CD8-positive, alpha-beta memory T cell (primary cell): ENCODE results near the gene SLC17A8. TPM values are rescaled to one million over a fixed set of nuclear protein-coding genes. Genes with fewer than 3 reads are reported as not detected.
A peak's percentile ranks its signal among the peaks of the same experiment; 100 is the strongest.
"Not testable (repeated sequence)": the region's sequence is repeated elsewhere in the genome, so short reads cannot be mapped to it uniquely, and the experiment has no call there.

Experiments used
- CTCF ChIA-PET: fragments of 350-600 bp; sonication (Branson Sonifier 250); formaldehyde crosslinking; loops from one replicate; lab custom pipeline; 2021; ENCODE audit warnings: antibody characterized with exemption; lab: Charles Lee
- POLR2A ChIA-PET: fragments of 350-600 bp; sonication (Branson Sonifier 250); formaldehyde crosslinking; loops from one replicate; lab custom pipeline; 2021; ENCODE audit warnings: antibody characterized with exemption; lab: Charles Lee
- DNase-seq, 5 donors: peaks; one replicate each; pipeline versions ENCODE4 v3.0.0 to v3.0.0-alpha.2; 2020 to 2022; ENCODE audit warnings: mixed read lengths in 1 of 5
- H3K27ac ChIP-seq: one replicate; pipeline ENCODE4 v1.7.0; 2013; ENCODE audit warnings: low read depth, mild to moderate bottlenecking, low read length, moderate library complexity
- H3K27me3 ChIP-seq: 2 replicates; pipeline ENCODE4 v1.7.0; 2013; ENCODE audit warnings: low read length, mild to moderate bottlenecking; ENCODE audit not compliant: insufficient read depth, poor library complexity, severe bottlenecking
- H3K36me3 ChIP-seq: 2 replicates; pipeline ENCODE4 v1.7.0; 2013; ENCODE audit warnings: mild to moderate bottlenecking, low read length, moderate library complexity; ENCODE audit not compliant: insufficient read depth
- H3K4me1 ChIP-seq: 2 replicates; pipeline ENCODE4 v1.7.0; 2013; ENCODE audit warnings: mild to moderate bottlenecking, low read length, moderate library complexity; ENCODE audit not compliant: insufficient read depth
- H3K4me3 ChIP-seq: 2 replicates; pipeline ENCODE4 v1.7.0; 2013; ENCODE audit warnings: mild to moderate bottlenecking, low read length
- H3K9me3 ChIP-seq: 2 replicates; pipeline ENCODE4 v1.7.0; 2013; ENCODE audit warnings: mild to moderate bottlenecking, low read length
- H3K27ac Mint-ChIP-seq, 8 donors: one replicate each; pipeline ENCODE4 v1.8.0; 2020 to 2021; ENCODE audit warnings: mixed read lengths in 8 of 8, mild to moderate bottlenecking in 6 of 8, inconsistent platforms in 3 of 8, moderate library complexity in 3 of 8
- H3K27me3 Mint-ChIP-seq, 2 donors: one replicate each; pipeline ENCODE4 v1.8.0; 2020 to 2021; ENCODE audit warnings: mixed read lengths in 2 of 2, mild to moderate bottlenecking in 1 of 2, moderate library complexity in 1 of 2
- H3K36me3 Mint-ChIP-seq, 3 donors: one replicate each; pipeline ENCODE4 v1.8.0; 2020 to 2021; ENCODE audit warnings: mixed read lengths in 3 of 3, inconsistent platforms in 1 of 3, mild to moderate bottlenecking in 1 of 3
- H3K4me1 Mint-ChIP-seq, 3 donors: one replicate each; pipeline ENCODE4 v1.8.0; 2020 to 2021; ENCODE audit warnings: mixed read lengths in 3 of 3, inconsistent platforms in 1 of 3, mild to moderate bottlenecking in 1 of 3
- H3K4me3 Mint-ChIP-seq, 7 donors: one replicate each; pipeline ENCODE4 v1.8.0; 2020 to 2021; ENCODE audit warnings: mixed read lengths in 7 of 7, mild to moderate bottlenecking in 6 of 7, moderate library complexity in 4 of 7, inconsistent platforms in 2 of 7
- H3K9me3 Mint-ChIP-seq, 5 donors: one replicate each; pipeline ENCODE4 v1.8.0; 2020 to 2022; ENCODE audit warnings: mixed read lengths in 5 of 5, mild to moderate bottlenecking in 3 of 5, moderate library complexity in 2 of 5, inconsistent platforms in 1 of 5
- polyA plus RNA-seq: library from polyadenylated mRNA; unstranded; fragments of 300-500 nt; fragmentation: Illumina TruSeq; gene quantifications from one replicate; pipeline ENCODE4 v1.2.3, GENCODE V29; 2021
- total RNA-seq, 2 experiments: library from RNA; stranded (reverse); gene quantifications; one replicate each; pipeline ENCODE4 v1.2.3, GENCODE V29; 2021

SLC17A8 gene
- not detected for total RNA-seq
- polyA plus RNA-seq: not detected

- DNase-seq: no peak
- Mint-ChIP-seq H3K9me3 (no peaks in the 10 kb centered on the region), H3K27me3 (peaks cover 21 to 58% of the 10 kb centered on the region in 2 donors), H3K36me3 (peaks cover 0 to 2% (median 0%) of the 10 kb centered on the region in 3 donors), H3K4me1 (no peaks in the 10 kb centered on the region), H3K27ac (peak within 1 kb of the TSS in 1 of 8 donors; percentile 66), H3K4me3 (no peak within 1 kb of the TSS)
- Histone ChIP-seq H3K27ac (no peak within 1 kb of the TSS), H3K4me1 (no peaks in the 10 kb centered on the region), H3K4me3 (no peak within 1 kb of the TSS), H3K27me3 (peaks cover 6% of the 10 kb centered on the region), H3K9me3 (no peaks in the 10 kb centered on the region), H3K36me3 (no peaks in the 10 kb centered on the region)
- ChIA-PET POLR2A (no interaction called here), CTCF (no interaction called here)
Observed at GRCh38 chr12:100356644-100357223, at the start of gene SLC17A8. SLC17A8 (plus strand) TSS chr12:100357074; CDS start chr12:100357392, 318 bp downstream.

- H3K27ac ChIP-seq, POLR2A ChIA-PET, DNase-seq, H3K27me3 Mint-ChIP-seq, H3K27me3 ChIP-seq, H3K4me1 Mint-ChIP-seq, H3K4me3 Mint-ChIP-seq, CTCF ChIA-PET, H3K4me1 ChIP-seq, H3K9me3 ChIP-seq, H3K4me3 ChIP-seq: not testable (repeated sequence)
- H3K27ac Mint-ChIP-seq: peak overlapping the region in 1 of 8 donors; percentile 32
- H3K9me3 Mint-ChIP-seq: peaks cover 4 to 18% (median 5%) of the 10 kb centered on the region in 5 donors
- peaks cover 24 to 56% (median 41%) of the 10 kb centered on the region in 3 donors for H3K36me3 Mint-ChIP-seq
- peaks cover 17% of the 10 kb centered on the region for H3K36me3 ChIP-seq
Observed at GRCh38 chr12:100308138-100308537, 48.7 kb upstream of the SLC17A8 start.

- H3K9me3 ChIP-seq: no peaks in the 10 kb centered on the region
- CTCF ChIA-PET: no interaction called here
- no peak for DNase-seq
Observed at GRCh38 chr12:100311317-100311716, 45.6 kb upstream of the SLC17A8 start.

GRCh38 chr12:100317371-100317770 lies 39.5 kb upstream of the SLC17A8 start:
- Mint-ChIP-seq H3K27ac (no peak overlapping the region), H3K36me3 (peaks cover 0 to 62% (median 25%) of the 10 kb centered on the region in 3 donors), H3K9me3 (no peaks in the 10 kb centered on the region), H3K27me3 (no peaks in the 10 kb centered on the region), H3K4me3 (no peak overlapping the region), H3K4me1 (peaks cover 0 to 5% (median 1%) of the 10 kb centered on the region in 3 donors)
- Histone ChIP-seq H3K27ac (no peak overlapping the region), H3K4me1 (no peaks in the 10 kb centered on the region), H3K36me3 (peaks cover 7% of the 10 kb centered on the region), H3K27me3 (no peaks in the 10 kb centered on the region), H3K9me3 (no peaks in the 10 kb centered on the region), H3K4me3 (no peak overlapping the region)
- ChIA-PET POLR2A (interaction anchor here (0.5 kb wide), 1 partner anchor 1115 kb away, joined by 3 read pairs; no protein-coding TSS in a partner anchor), CTCF (no interaction called here)
- no peak for DNase-seq

More at GRCh38 chr12:100311317-100311716, 45.6 kb upstream of the SLC17A8 start:
- H3K9me3 Mint-ChIP-seq: peaks cover 0 to 7% (median 4%) of the 10 kb centered on the region in 5 donors
- H3K36me3 ChIP-seq: peaks cover 23% of the 10 kb centered on the region
- no peaks in the 10 kb centered on the region for H3K4me1 Mint-ChIP-seq
- no peak overlapping the region for H3K4me3 ChIP-seq
- H3K4me3 Mint-ChIP-seq: no peak overlapping the region
- POLR2A ChIA-PET: interaction anchor here (0.6 kb wide), 1 partner anchor 84 kb away, joined by 3 read pairs; no protein-coding TSS in a partner anchor
- peak overlapping the region in 1 of 8 donors; percentile 33 for H3K27ac Mint-ChIP-seq
- no peaks in the 10 kb centered on the region for H3K27me3 Mint-ChIP-seq
- H3K27me3 ChIP-seq: no peaks in the 10 kb centered on the region
- no peak overlapping the region for H3K27ac ChIP-seq
- H3K4me1 ChIP-seq: no peaks in the 10 kb centered on the region
- H3K36me3 Mint-ChIP-seq: peaks cover 14 to 58% (median 18%) of the 10 kb centered on the region in 3 donors

GRCh38 chr12:100324498-100324897 lies 32.4 kb upstream of the SLC17A8 start:
- DNase-seq: no peak
- H3K4me1 Mint-ChIP-seq: peaks cover 0 to 5% (median 3%) of the 10 kb centered on the region in 3 donors
- no peak overlapping the region for H3K4me3 Mint-ChIP-seq
- Histone ChIP-seq H3K4me3 (no peak overlapping the region), H3K27ac (no peak overlapping the region), H3K27me3 (no peaks in the 10 kb centered on the region), H3K9me3 (no peaks in the 10 kb centered on the region), H3K36me3 (no peaks in the 10 kb centered on the region), H3K4me1 (no peaks in the 10 kb centered on the region)
- POLR2A ChIA-PET: no interaction called here
- peaks cover 11 to 60% (median 17%) of the 10 kb centered on the region in 3 donors for H3K36me3 Mint-ChIP-seq
- no peaks in the 10 kb centered on the region for H3K9me3 Mint-ChIP-seq
- CTCF ChIA-PET: no interaction called here
- H3K27me3 Mint-ChIP-seq: no peaks in the 10 kb centered on the region
- no peak overlapping the region for H3K27ac Mint-ChIP-seq

- ChIA-PET POLR2A (no interaction called here), CTCF (no interaction called here)
- H3K4me1 ChIP-seq: no peaks in the 10 kb centered on the region
- H3K4me3 Mint-ChIP-seq: no peak overlapping the region
- DNase-seq: no peak
- H3K9me3 Mint-ChIP-seq: no peaks in the 10 kb centered on the region
- no peak overlapping the region for H3K4me3 ChIP-seq
- H3K36me3 ChIP-seq: no peaks in the 10 kb centered on the region
- no peaks in the 10 kb centered on the region for H3K27me3 ChIP-seq
- no peaks in the 10 kb centered on the region for H3K27me3 Mint-ChIP-seq
- no peak overlapping the region for H3K27ac Mint-ChIP-seq
- no peaks in the 10 kb centered on the region for H3K9me3 ChIP-seq
- no peak overlapping the region for H3K27ac ChIP-seq
- peaks cover 11 to 67% (median 20%) of the 10 kb centered on the region in 3 donors for H3K36me3 Mint-ChIP-seq
- peaks cover 0 to 3% (median 3%) of the 10 kb centered on the region in 3 donors for H3K4me1 Mint-ChIP-seq
Observed at GRCh38 chr12:100326208-100326607, 30.7 kb upstream of the SLC17A8 start.

- no peaks in the 10 kb centered on the region for H3K27me3 Mint-ChIP-seq
- H3K9me3 ChIP-seq: no peaks in the 10 kb centered on the region
- peaks cover 5% of the 10 kb centered on the region for H3K36me3 ChIP-seq
- peaks cover 8 to 81% (median 24%) of the 10 kb centered on the region in 3 donors for H3K36me3 Mint-ChIP-seq
- no peak overlapping the region for H3K4me3 Mint-ChIP-seq
- no peaks in the 10 kb centered on the region for H3K4me1 Mint-ChIP-seq
- peak overlapping the region in 1 of 8 donors; percentile 58 for H3K27ac Mint-ChIP-seq
- H3K27ac ChIP-seq: no peak overlapping the region
- H3K4me1 ChIP-seq: no peaks in the 10 kb centered on the region
- no peaks in the 10 kb centered on the region for H3K27me3 ChIP-seq
- DNase-seq: no peak
- no peak overlapping the region for H3K4me3 ChIP-seq
- ChIA-PET CTCF (no interaction called here), POLR2A (no interaction called here)
- no peaks in the 10 kb centered on the region for H3K9me3 Mint-ChIP-seq
Observed at GRCh38 chr12:100329800-100330199, 27.1 kb upstream of the SLC17A8 start.

- Mint-ChIP-seq H3K4me3 (no peak overlapping the region), H3K27me3 (no peaks in the 10 kb centered on the region), H3K27ac (peak overlapping the region in 3 of 8 donors; percentile 2 to 45 (median 21)), H3K4me1 (no peaks in the 10 kb centered on the region), H3K36me3 (peaks cover 17 to 86% (median 31%) of the 10 kb centered on the region in 3 donors), H3K9me3 (no peaks in the 10 kb centered on the region)
- H3K36me3 ChIP-seq: peaks cover 5% of the 10 kb centered on the region
- no peaks in the 10 kb centered on the region for H3K27me3 ChIP-seq
- no peaks in the 10 kb centered on the region for H3K9me3 ChIP-seq
- POLR2A ChIA-PET: no interaction called here
- DNase-seq: no peak
- no peaks in the 10 kb centered on the region for H3K4me1 ChIP-seq
- no peak overlapping the region for H3K4me3 ChIP-seq
- CTCF ChIA-PET: no interaction called here
- no peak overlapping the region for H3K27ac ChIP-seq
Observed at GRCh38 chr12:100331871-100332270, 25.0 kb upstream of the SLC17A8 start.
